HG03066 (cell line): ENCODE measurements around the gene PPIE.

Experiments
- ATAC-seq: cut with Tn5 transposase; IDR thresholded peaks from one replicate; pipeline ENCODE4 v1.9.1; 2021; ENCODE audit warnings: low read depth; ENCODE audit not compliant: unreplicated experiment

PPIE gene

DNA sequence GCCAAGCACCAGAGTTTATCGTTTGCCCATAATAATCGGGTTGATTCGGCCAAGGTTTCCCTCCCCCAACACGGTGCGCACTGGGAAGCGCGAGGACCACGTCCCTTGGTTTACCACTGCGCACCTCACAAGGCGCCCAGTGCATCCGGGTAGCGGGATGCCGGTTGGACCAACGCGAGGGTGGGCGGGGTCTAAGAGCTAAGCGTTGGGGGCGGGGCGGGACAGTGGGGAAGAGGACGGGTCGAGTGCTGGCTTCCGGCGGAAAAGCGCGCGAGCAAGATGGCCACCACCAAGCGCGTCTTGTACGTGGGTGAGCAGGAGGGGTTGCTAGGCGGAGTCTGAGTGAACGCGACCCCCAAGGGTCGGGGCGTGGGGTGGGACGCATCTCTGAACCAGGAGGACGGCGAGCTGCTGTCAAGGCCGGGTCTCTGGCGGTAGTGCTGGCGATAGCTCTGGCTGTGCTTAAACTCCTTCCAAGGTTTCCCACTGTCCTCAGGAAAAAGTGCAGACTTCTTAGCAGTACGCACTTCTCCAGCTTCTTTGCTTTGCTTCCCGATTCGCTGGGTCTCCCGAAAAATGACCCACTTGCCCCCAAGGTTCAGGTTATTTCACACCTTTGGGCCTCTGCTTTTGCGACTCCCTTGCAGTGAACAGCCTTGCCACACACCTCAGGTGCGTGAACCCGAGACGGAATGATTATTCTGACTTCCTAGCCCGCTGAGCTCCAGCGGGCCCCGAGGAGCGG is at the start of gene PPIE:
Gene PPIE, plus strand, starts transcription at position 261 of the 745 bp plus-strand sequence. Its CDS starts 19 bp downstream, at position 280.
- peak; percentile 79 for ATAC-seq

DNA sequence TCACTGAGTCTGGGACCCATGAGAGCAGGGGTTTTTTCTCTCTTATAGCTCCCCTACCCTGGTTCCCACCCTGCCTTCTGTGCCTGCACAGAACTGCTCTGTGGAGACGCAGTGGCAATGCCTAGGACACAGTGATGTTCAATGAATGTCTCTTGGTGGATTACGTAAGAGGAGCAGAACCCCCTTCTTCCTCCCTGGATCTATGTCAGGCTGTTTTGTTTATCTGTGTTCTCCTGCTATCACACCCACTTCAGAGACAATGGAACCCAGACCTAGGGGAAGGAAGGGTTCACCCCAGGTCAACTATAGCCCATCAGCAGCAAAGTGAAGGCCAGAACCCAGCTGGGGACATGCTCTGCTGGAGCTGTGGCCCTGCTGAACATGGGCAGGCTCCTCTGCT is 49.5 kb upstream of the PPIE start:
- ATAC-seq, result no peak

DNA sequence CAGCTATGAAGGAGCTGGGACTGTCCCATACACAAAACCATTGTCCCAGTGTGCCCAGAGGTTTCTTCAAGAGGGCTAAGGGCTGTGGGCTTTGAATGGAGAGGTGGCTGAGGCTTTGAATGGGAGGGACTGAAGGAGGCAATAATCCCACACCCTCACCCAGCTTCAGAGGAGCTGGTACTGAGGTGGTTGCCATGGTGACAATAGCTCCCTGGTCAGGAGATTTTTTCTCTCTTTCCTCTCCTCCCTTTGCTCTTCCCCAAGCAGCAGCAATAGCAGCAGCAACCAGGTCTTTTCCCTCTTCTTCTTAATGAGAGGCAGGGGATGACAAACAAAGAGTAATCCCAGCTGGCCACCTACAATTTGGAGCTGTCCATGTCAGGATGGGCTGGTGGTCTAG is 49.0 kb upstream of the PPIE start:
- ATAC-seq, result no peak

DNA sequence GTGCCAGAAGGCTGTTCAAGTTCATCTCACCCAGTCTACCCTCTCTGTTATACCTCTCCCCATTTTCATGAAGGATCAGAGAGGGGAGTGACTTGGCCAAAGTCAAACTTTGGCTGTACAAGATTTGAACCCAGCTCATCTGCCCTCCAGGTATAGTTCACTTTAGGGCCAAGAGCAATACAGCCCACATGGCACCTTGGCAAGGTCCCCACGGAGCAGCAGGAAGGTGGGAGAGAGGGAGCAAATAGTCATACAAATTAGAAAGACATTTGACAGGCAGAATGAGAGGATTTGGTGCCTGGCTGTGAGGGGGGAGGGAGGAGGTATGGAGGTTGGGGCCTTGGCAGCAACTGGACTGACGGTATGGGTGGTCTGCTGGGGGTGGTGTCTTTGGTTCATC is 48.5 kb upstream of the PPIE start:
- ATAC-seq, result no peak

DNA sequence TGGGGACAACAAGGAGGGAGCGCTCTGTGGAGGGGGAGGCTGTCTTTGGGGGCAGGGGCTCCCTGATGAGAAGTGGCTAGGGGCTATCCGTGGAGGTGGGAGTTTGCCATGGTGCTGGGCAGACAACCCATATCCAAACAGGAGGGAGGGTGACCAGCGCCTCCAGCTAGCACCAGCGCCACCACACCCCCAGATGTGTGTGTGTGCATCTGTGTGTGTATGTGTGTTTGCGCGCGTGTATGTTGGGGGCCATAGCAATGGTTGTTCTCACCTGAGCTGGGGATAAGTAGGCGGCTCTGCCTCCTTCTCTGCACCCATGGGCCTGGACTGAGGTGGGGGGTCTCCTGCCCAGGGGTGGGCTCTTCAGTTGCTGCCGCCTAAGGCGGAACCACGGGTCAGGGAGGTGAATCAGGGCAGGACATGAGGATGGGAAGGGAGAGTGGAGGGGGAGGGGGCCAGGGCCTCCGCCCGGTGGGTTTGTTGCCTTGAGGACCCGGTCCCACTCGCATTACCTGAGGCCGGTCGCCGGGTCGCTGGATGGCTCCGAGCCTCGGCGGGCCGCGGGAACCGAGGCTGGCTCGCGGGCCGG is 47.8 kb upstream of the PPIE start:
- ATAC-seq, result no peak

DNA sequence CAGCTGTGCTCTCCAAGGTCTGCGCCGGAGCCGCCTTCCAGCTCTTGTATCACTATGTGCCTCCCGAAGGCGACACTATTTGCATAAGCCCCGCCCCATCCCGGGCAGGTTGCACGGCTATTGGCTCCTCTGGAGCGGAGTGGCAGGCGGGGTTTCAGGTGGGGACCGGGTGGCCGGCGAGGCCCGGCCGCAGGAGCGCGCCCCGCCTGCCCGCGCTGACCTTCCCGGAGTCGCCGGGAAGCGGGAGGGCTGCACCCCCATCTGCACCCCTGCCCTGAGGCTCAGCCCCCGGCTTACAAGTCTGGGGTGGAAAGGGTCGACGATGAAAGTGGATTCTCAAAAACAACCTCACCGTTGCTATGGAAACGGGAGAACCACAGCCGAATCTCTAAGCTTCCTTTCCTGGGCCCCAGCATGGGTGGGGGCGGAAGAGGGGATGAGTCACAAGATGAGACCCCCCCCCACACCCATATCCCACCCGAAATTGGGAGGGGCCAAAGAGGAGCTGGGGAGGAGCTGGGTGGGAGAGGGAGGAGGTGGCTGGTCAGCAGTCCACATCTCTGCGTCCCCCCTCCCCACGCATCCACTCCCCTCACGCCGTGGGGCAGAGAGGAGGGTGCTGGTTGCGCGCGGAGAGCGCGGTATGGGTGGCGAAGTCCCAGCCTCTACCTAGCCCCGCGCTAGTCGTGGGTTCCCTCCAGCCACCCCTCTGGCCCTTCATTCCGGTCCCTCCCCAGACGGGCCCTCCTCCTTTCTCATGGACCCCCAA is 47.1 kb upstream of the PPIE start, which contains the start of gene HPCAL4:
Gene HPCAL4, minus strand, starts transcription at position 51 of the 769 bp plus-strand sequence. CDS start 6,830 bp downstream, outside the sequence.
- ATAC-seq, result peak; percentile 83

DNA sequence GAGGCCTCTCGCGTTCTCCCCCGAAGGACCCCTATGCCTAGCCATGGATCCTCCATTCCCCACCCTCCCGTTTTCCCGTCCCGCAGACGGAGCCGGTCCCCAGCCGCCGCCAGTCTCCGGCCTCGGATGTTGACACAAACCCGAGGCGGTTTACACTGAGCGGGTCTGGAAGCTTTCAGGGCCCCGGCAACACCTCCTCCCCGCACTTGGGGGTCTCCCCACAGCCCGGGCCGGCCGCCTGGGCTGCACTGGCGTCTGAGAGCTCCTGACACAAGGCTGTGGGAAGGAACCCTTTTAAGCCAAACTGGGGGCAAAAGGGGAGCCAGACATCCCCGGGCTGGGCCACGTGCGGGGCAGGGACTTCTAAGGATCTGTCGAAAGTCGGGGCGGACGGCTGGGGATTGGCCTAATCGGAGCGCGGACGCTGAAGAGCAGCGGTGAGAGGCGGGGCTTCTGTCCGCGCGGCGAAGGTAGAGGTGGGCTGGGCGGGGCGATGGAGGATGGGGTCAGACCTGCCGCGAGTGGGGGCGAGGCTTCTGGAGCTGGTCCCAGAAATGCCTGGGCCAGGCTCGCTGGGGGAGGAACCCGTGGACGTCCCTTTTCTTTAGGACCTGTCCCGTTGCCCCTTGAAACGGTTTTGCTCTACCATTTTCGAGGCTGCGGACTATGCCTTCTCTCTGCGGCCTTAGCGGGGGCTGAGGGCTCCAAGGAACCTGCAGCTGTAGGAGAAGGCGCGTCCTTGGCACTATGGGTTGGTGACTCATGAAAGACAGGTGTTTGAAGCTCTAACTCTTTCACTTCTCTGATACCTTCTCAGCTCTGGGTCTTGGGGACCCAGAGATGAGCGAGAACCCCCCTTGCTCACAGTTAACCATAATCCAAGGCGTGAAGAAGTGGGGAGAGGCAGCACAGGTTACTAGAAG is 46.3 kb upstream of the PPIE start:
- ATAC-seq, result no peak

DNA sequence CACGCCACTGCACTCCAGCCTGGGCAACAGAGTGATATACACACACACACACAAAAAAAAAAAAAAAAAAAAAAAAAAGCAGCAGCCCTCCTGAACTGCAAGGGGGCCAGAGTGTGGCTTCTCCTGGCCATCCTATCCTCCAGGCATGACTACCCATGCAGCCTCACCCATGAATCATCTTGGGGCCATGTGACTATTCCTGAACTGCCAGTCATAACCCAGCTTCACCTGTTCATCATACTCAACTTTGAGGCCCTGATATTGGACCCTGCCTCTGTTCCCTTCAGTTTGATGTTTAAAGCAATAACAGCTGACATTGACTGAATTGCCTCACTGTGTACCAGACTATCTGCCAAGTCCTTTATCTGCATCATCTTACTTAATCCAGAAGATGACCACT is 44.7 kb upstream of the PPIE start:
- ATAC-seq, result no peak

DNA sequence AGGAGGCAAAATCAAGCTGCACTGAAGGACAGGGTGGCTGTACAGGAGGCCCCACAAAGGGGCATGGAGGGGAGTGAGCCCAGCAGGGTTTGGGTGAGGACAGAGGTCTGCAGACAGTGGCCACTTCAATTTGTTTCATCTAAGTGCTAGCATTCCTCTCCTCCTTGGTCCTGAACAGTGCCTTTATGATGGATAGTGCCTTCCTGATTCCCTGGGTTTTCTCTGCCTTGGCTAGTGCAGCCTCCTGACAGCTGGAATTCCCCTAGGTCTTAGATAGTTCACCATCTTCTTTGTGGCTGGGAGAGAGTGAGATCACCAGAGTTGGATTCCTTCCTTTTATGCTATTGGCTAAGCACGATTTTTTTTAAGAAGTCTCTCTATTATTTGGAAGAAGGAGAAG is 43.7 kb upstream of the PPIE start:
- ATAC-seq, result no peak

DNA sequence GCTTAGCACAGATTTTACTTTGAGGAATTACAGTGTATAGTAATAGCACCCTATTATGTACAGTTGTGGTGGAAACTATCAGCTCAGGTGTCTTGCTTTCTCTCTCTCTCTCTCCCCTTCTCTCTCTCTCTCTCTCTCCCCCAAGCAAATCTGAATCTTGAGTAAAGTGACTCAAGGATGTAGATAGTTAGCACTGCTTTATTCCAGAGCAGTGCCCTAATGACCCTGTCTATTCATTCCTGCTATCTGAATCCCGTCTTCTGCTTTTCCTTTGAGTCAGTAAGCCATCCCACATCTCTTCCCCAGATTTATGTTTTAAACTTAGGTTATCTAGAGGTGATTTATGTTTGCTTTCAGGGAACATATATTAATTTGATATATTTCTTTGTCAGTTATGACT is 42.2 kb upstream of the PPIE start:
- ATAC-seq, result no peak

DNA sequence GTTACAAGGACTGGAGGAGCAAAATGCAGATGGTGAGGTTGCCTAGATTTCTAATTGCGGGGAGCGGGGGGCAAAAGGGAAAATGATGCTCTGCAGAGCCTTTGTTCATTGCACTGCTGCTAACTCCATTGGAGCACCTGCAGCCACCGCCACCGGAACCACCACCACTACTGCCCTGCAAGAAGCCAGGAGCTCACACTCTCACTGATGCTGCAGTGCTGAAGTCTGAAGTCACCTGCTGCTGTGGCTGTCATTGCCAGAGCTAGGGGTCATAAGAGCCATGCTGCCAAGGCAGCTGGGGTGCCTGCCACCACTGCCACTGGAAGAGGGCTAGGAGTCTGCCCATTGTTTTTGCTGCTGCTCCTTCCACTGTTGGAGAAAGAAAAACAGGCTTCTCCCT is 40.1 kb upstream of the PPIE start:
- no peak for ATAC-seq

DNA sequence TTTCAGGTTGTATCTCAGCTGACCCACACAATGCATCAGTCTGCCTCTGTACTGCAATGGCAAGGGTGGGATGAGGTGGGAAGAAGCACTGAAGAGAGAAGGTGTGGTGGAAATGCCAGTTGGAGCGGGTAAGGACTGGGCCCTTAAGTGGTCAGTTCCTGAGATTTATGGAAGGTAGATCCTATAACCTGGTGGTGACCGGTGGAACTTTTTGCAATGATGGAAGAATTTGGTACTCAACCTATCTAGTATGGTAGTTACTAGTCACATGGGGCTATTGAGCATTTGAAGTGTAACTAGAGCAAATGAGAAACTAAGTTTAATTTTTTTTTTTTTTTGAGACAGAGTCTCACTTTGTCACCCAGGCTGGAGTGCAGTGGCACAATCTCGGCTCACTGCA is 39.3 kb upstream of the PPIE start:
- ATAC-seq, result no peak

DNA sequence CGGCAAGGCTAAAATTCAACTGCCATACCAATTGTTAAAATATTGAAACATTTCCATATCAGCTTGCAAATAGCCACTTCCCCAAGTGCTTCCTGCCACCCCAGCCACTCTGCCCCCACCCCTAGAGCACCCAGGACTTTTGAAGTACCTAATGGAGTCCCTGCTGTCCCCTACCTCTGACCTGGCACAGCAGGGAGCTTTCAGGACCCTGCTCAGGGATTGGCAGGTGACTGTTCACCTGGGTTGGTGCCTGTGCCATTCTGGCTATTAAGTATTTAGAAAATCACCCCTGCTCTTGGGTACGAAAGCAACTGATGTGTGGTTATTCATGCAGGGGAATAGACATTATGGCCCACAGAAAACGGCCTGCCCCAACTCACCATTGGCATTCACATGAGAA is 38.3 kb upstream of the PPIE start:
- no peak for ATAC-seq

DNA sequence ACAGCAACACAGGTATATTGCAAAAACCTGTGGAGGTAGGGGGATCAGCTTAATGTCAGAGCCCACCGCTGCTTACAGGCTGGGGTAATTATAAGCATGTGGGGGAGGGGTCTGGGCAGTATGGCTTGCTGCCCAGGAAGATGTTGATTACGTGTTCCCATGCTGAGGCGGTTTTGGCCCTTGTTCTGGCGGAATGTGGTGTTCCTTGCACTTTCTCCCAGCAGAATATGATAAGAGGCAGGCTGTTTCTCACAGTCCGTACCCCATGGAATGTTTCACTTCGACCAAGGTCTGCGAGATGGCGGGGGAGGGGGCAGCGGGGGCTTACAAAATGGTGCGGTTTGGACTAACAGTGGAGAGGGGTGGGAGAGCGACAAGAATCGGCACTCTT is 37.6 kb upstream of the PPIE start:
- ATAC-seq, result no peak

DNA sequence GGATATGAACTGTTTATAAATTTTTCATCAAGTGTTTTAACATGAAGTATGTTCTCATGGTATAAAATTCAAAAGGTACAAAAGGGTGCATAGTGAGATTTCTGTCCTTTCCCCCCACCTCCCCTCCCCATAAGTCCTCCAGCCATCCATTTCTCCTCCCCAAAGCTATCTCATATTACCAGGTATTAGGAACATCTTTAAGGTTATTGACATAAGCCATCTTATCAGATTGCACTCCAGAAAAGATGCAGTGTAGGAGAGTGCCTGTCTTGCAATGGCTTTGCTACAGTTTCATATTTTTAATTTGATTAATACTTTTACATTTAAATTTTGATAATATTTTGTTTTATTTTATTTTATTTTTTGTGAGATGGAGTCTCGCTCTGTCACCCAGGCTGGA is 33.9 kb upstream of the PPIE start:
- no peak for ATAC-seq

DNA sequence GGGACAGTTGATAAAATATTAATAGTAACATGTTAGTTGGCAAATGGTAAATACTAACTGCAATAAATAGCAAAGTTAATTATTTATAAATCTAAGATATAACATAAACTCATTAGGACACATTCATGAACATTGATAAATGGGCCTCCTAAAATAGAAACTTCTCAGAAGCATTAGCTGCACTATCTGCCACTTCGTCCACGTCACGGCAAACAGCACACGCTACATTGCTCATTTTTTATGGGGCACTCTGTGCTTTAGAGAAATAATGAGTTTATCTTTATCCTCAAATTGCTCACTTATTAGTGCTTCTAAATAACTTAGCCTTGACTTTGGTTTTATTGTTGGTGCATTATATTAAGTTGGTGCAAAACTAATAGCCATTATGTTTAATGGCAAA is 31.2 kb upstream of the PPIE start:
- no peak for ATAC-seq

DNA sequence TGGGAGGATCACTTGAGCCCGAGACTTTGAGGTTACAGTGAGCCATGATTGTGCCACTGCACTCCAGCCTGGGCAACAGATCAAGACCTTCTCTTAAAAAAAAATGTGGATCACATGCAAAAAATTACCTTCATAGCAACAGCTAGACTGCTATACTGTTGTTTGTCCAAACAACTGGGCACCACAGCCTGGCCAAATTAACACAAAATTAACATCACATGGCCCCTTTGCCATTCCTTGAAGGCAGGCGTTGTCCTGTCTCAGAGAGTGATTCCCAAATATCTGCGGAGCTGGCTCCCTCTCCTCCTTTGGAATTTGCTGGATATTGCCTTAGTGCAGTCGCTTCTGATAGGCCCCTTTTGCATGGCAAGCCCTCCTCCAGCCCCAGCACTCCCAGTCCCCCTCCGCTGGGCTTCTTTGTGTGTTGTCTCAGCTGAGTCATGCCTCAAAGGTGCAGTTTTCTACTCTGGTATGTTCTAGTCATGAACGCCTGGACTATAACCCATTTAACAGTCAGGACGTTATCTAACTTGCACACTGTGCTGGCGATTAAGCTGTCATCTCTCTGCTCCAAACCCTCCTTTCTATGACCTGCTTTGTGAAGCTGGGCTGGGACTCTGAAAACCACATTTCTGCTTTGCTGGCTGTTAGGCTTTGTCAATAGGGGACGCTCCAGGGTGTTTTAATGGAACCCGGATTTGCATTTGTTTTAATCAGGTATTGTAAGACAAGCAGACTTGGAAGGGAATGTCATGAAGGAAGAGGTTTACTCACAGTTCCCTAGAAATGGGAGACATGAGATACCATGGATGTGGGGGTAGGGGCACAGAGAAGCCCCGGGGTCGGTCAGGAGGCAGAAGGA is 27.3 kb upstream of the PPIE start:
- ATAC-seq, result no peak

DNA sequence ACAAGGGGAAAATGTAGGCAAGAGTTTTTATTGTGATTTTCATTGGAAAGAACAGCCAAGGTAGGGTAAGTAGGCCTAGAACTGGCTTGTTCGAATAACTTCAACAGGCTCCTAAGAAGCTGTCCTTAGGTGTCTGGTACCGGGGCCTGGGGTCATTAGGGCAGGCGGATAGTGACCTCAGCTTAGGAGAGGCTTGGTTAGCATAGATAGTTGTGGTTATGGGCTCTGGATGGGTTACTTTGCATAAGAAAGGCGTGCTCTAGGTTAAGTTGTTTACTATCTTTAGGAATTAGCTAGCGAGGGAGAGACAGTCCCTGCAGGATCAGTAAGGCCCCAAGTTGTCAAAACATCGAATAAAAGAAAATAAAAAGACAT is 26.7 kb upstream of the PPIE start:
- ATAC-seq, result no peak

DNA sequence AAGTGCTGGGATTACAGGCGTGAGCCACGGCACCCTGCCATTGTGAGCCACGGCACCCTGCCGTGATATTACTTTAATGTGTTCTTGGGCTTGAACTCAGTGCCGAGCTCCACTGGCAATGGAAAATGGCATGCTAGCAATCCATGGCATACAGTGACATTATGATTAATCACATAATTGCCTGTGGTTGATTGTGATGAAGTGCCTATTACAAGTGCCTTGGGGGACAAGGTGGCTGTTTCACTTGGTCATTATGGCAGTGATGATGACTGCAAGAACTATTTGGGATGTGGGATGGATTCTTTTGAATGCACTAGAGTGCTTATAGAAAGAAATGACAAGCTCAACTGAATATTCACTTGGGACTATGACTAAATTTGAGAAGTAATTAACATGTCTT is 25.1 kb upstream of the PPIE start:
- no peak for ATAC-seq

DNA sequence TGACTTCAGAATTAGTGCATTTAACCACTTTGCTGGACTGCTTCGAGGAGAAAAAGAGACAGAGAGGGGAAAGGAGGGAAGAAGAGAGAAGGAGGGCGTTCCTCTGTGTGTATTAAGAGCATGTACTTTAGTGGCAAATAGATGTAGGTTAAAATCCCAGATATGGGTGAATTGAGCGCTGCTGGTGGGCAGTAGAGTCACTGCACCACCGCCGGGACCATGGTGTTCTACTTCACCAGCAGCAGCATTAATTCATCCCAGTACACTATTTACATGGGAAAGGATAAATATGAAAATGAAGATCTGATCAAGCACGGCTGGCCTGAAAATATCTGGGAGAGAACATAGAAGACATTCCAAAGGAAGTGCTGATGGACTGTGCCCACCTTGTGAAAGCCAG is 20.9 kb upstream of the PPIE start:
- no peak for ATAC-seq
